GM12878 (cell line): ENCODE measurements around the gene SLC28A2. TPM values are rescaled to one million over a fixed set of nuclear protein-coding genes. Genes with fewer than 3 reads are reported as not detected.

ENCODE experiments used
- ATAC-seq: fragments of 200-7000 bp; cut with Tn5 transposase; 3 replicates; pipeline ENCODE4 v1.9.1; 2020; ENCODE audit warnings: mild to moderate bottlenecking, moderate library complexity
- BruUV-seq: library from RNA; stranded (reverse); fragments of 400-500 nt; replicated peaks from 2 replicates; lab custom pipeline; 2021; lab: Mats Ljungman, UMichigan
- CTCF ChIA-PET: fragments of 300-600 bp; sonication (Branson Sonifier 250); formaldehyde crosslinking; extraction: SDS; loops from one replicate; lab custom pipeline; 2021; ENCODE audit warnings: inconsistent platforms; lab: Yijun Ruan, JAX
- POLR2A ChIA-PET: fragments of 350-600 bp; formaldehyde crosslinking; extraction: SDS; loops from one replicate; lab custom pipeline; 2021; ENCODE audit warnings: inconsistent platforms; lab: Charles Lee
- RAD21 ChIA-PET: fragments of 300-600 bp; sonication (Branson Sonifier 250); formaldehyde crosslinking; loops from one replicate; lab custom pipeline; 2023; ENCODE audit warnings: antibody characterized with exemption; ENCODE audit not compliant: unreplicated experiment; lab: Charles Lee
- SMC1A ChIA-PET: fragments of 300-600 bp; sonication (Branson Sonifier 250); formaldehyde crosslinking; loops from one replicate; lab custom pipeline; 2023; ENCODE audit not compliant: unreplicated experiment, uncharacterized antibody; lab: Charles Lee
- DNase-seq: peaks from one replicate; pipeline ENCODE4 v3.0.0-alpha.2; 2011; ENCODE audit warnings: low read depth, low spot score
- FAIRE-seq: peaks from 3 replicates; lab custom pipeline; 2011; peaks lifted over from hg19 to GRCh38; lab: Jason Lieb, UNC
- H2AFZ ChIP-seq: 2 replicates; pipeline ENCODE4 v1.6.0; 2011; ENCODE audit warnings: low read depth, low read length, control low read depth; ENCODE audit not compliant: control insufficient read depth
- H3K27ac ChIP-seq: 2 replicates; pipeline ENCODE4 v1.5.1; 2011; ENCODE audit warnings: control low read depth; ENCODE audit not compliant: control insufficient read depth, insufficient read depth
- H3K27me3 ChIP-seq, 2 experiments: replicated peaks in 1 of 2; 2 replicates each; pipeline versions ENCODE4 v1.6.0 to v1.6.1; 2011; ENCODE audit warnings: low read length in 1 of 2; ENCODE audit not compliant: control insufficient read depth in 2 of 2, insufficient read depth in 2 of 2
- H3K36me3 ChIP-seq, 2 experiments: 2 replicates each; pipeline ENCODE4 v1.5.1; 2011; ENCODE audit warnings: low read length in 1 of 2; ENCODE audit not compliant: control insufficient read depth in 2 of 2, insufficient read depth in 2 of 2
- H3K4me1 ChIP-seq: 2 replicates; pipeline ENCODE4 v1.6.1; 2011; ENCODE audit warnings: mild to moderate bottlenecking, low read length, moderate library complexity, mixed read lengths; ENCODE audit not compliant: control insufficient read depth, insufficient read depth
- H3K4me2 ChIP-seq: 2 replicates; pipeline ENCODE4 v1.6.0; 2011; ENCODE audit warnings: control low read depth; ENCODE audit not compliant: control insufficient read depth, insufficient read depth
- H3K4me3 ChIP-seq: fragments of 200-600 bp; sonication (generic); 2 replicates; pipeline ENCODE4 v1.5.1; 2016
- H3K79me2 ChIP-seq: 2 replicates; pipeline ENCODE4 v1.6.0; 2011; ENCODE audit warnings: low read length; ENCODE audit not compliant: control insufficient read depth, insufficient read depth
- H3K9ac ChIP-seq: 2 replicates; pipeline ENCODE4 v1.8.0; 2011; ENCODE audit warnings: low read length, control low read depth, mixed read lengths; ENCODE audit not compliant: control insufficient read depth, insufficient read depth
- H3K9me3 ChIP-seq: replicated peaks from 3 replicates; pipeline ENCODE4 v1.5.1; 2011; ENCODE audit warnings: mild to moderate bottlenecking, low read length; ENCODE audit not compliant: control insufficient read depth, insufficient read depth
- H4K20me1 ChIP-seq: 2 replicates; pipeline ENCODE4 v1.6.0; 2011; ENCODE audit not compliant: control insufficient read depth, insufficient read depth
- BRCA1 ChIP-seq: IDR thresholded peaks from 2 replicates; pipeline ENCODE4 v1.6.1; 2011; ENCODE audit warnings: low read depth, low read length, improper control_type of control experiment
- CEBPZ ChIP-seq: fragments of 150-350 bp; IDR thresholded peaks from 2 replicates; pipeline ENCODE4 v1.6.1; 2016; ENCODE audit warnings: low read depth, low read length
- CHD1 ChIP-seq: IDR thresholded peaks from 2 replicates; pipeline ENCODE4 v1.6.1; 2012; ENCODE audit warnings: low read depth, low read length, improper control_type of control experiment
- CREM ChIP-seq: IDR thresholded peaks from 2 replicates; pipeline ENCODE4 v1.6.1; 2014; ENCODE audit warnings: antibody characterized with exemption, low read depth
- EGR1 ChIP-seq, 2 experiments: IDR thresholded peaks; 1 replicate in 1 of 2; 2 replicates in 1 of 2; pipeline ENCODE4 v1.6.1; 2011 to 2012; ENCODE audit warnings: low read depth in 2 of 2, low read length in 2 of 2, borderline replicate concordance in 1 of 2, mild to moderate bottlenecking in 1 of 2, moderate library complexity in 1 of 2
- ELK1 ChIP-seq: IDR thresholded peaks from 2 replicates; pipeline ENCODE4 v1.6.1; 2012; ENCODE audit warnings: low read depth, low read length, improper control_type of control experiment
- HCFC1 ChIP-seq: fragments of 150-350 bp; IDR thresholded peaks from 2 replicates; pipeline ENCODE4 v1.6.1; 2014; ENCODE audit warnings: low read length
- MLLT1 ChIP-seq: fragments of 450-650 bp; IDR thresholded peaks from 2 replicates; pipeline ENCODE4 v1.6.1; 2016; ENCODE audit warnings: mild to moderate bottlenecking
- POU2F2 ChIP-seq: IDR thresholded peaks from 3 replicates; pipeline ENCODE4 v1.6.1; 2011; ENCODE audit warnings: low read depth, mild to moderate bottlenecking, low read length, borderline replicate concordance
- SMAD5 ChIP-seq: IDR thresholded peaks from 2 replicates; pipeline ENCODE4 v1.6.1; 2016; ENCODE audit warnings: antibody characterized with exemption, low read depth
- SP1 ChIP-seq: IDR thresholded peaks from one replicate; pipeline ENCODE4 v1.6.1; 2011; ENCODE audit warnings: low read depth, low read length
- STAT3 ChIP-seq: IDR thresholded peaks from 2 replicates; pipeline ENCODE4 v1.6.1; 2011; ENCODE audit warnings: low read depth, low read length, improper control_type of control experiment
- WGBS: methylation state at CpG from one replicate; pipeline ENCODE4 v1.1.6; 2016; ENCODE audit warnings: low lambda C conversion rate; ENCODE audit not compliant: insufficient replicate concordance, insufficient coverage; ENCODE audit errors: missing lambda C conversion rate; 5-methylcytosine and 5-hydroxymethylcytosine counted together
- in situ Hi-C: fragments of 300-500 bp; cut with MboI; formaldehyde crosslinking; loops from 9 replicates; pipeline ENCODE4 v1.14.3; 2018; ENCODE audit warnings: mixed read lengths
- intact Hi-C: fragments of 100-400 bp; cut with micrococcal nuclease; formaldehyde crosslinking; loops from one replicate; pipeline ENCODE4 v1.14.2; 2022; ENCODE audit not compliant: unreplicated experiment
- polyA plus RNA-seq, 11 experiments: library from polyadenylated mRNA; depleted of rRNA in 4 of 11; unstranded in 6 of 11; stranded (reverse) in 5 of 11; fragments of >200 nt; fragmentation: Nextera tagmentation in 4 of 11; fragmentation: Illumina TruSeq in 1 of 11; extraction: Ambion mirVana in 4 of 11; extraction: Trizol in 1 of 11; gene quantifications; 1 replicate in 1 of 11; 2 replicates in 10 of 11; pipeline versions ENCODE4 v1.2.1 to v1.2.3, GENCODE V29; 2011 to 2016; ENCODE audit warnings: inconsistent platforms in 2 of 11, missing spikeins in 2 of 11, low read depth in 1 of 11
- total RNA-seq, 4 experiments: library from RNA; depleted of rRNA in 3 of 4; stranded (reverse); fragments of >200 nt in 3 of 4; fragmentation: Illumina TruSeq in 1 of 4; extraction: Trizol in 1 of 4; gene quantifications; 2 replicates each; pipeline versions ENCODE4 v1.2.1 to v1.2.3, GENCODE V29; 2013 to 2021

The SLC28A2 gene
- total and polyA plus RNA-seq, 10 of the 15 experiments (the other 5 are each of a cell fraction or from before 2014, with no cell fraction given) = 0.02 to 0.21 (median 0.14) TPM; not detected in 6

GRCh38 chr15:45279024-45279698, 27.1 kb downstream of the SLC28A2 start (continued):
- peak; percentile 67 for TF ChIP-seq ELK1

- no peak for FAIRE-seq
- TF ChIP-seq BRCA1 (no peak), STAT3 (no peak), CREM (no peak), SMAD5 (no peak), SP1 (no peak), HCFC1 (no peak), MLLT1 (no peak), EGR1 (IDR thresholded peaks at IDR 0.05; ENCODE audit: borderline replicate concordance in 1 of 2, low read depth in 2 of 2, low read length in 2 of 2) (no peak), POU2F2 (no peak), CHD1 (no peak), CEBPZ (no peak)
- no peaks in the 10 kb centered on the region for H4K20me1 ChIP-seq
- no peak overlapping the region for H3K27ac ChIP-seq
- no peaks in the 10 kb centered on the region for H3K9me3 ChIP-seq
- H3K79me2 ChIP-seq = no peaks in the 10 kb centered on the region
- no TSS peak for BruUV-seq
- peaks cover 0 to 2% of the 10 kb centered on the region in 2 experiments; a peak in 1 of 4 replicates for H3K27me3 ChIP-seq
- ATAC-seq = no peak
- no peak overlapping the region for H3K4me3 ChIP-seq
- intact Hi-C loops = no loop called here
- no peak overlapping the region for H3K4me2 ChIP-seq
- no peak for DNase-seq
- no peaks in the 10 kb centered on the region for H3K36me3 ChIP-seq
- ChIA-PET POLR2A (interaction anchor here (0.6 kb wide), 1 partner anchor 20 kb away, joined by 3 read pairs; no protein-coding TSS in a partner anchor), RAD21 (no interaction called here), CTCF (interaction anchor here (0.5 kb wide), 1 partner anchor 18 kb away, joined by 3 read pairs; no protein-coding TSS in a partner anchor), SMC1A (no interaction called here)
- H3K9ac ChIP-seq = no peak overlapping the region
- no peak overlapping the region for H2AFZ ChIP-seq
- no peaks in the 10 kb centered on the region for H3K4me1 ChIP-seq
- in situ Hi-C loops = no loop called here
- 59% methylated on average over 2 of the region's 2 CpGs for WGBS
These were observed 33.4 kb downstream of the SLC28A2 start for GRCh38 chr15:45285413-45285812.
